ENCODE results near the gene TGFBR3. TPM values are rescaled to one million over a fixed set of nuclear protein-coding genes. Genes with fewer than 3 reads are reported as not detected.

The TGFBR3 gene
- total and polyA plus RNA-seq, 2 of the 13 experiments (the other 11 are each of a cell fraction or from before 2014, with no cell fraction given) = 76.5 to 195 TPM

DNA sequence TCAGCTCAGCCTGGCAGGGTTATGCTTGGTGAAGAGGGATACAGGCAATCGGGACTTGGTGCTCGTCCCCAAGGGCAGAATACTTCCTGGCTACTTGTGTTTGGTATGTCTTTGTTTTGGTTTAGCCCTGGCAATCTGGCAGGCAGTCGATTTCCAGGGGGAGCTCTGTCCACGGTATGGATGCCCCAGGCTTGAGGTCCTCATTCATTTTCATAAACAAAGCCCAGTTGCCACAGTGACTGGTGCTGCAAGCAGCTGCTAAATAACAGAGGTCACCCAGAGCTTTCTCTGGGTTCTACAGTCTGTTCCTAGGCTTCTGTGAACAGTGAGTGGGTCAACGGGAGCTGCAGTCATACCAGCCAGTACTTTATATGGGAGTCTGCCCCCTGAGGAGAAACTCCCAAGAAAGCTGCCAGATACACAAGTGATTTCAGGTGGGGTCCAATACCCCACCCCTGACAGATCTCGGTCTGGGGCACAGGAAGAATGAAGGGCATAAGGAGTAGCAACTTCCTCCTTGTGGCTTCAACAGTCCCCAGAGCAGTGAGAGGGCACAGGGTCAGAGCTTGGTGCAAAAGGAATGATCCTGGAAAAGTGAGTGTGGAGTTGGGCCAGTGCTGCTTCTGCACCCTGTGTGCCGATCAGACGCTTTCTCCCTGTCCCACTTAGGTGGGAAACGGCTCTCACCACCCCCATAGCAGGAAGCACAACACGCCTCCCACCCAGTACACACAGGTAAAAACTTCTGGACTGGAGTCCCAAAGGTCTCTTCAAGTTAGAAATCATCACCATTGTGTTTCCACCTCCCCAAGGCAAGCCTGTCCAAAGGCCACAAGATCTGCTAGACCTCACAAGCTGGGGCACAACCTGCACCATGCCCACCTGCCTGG lies 55.5 kb downstream of the TGFBR3 start (continued):
- TF ChIP-seq, protein P1, sequence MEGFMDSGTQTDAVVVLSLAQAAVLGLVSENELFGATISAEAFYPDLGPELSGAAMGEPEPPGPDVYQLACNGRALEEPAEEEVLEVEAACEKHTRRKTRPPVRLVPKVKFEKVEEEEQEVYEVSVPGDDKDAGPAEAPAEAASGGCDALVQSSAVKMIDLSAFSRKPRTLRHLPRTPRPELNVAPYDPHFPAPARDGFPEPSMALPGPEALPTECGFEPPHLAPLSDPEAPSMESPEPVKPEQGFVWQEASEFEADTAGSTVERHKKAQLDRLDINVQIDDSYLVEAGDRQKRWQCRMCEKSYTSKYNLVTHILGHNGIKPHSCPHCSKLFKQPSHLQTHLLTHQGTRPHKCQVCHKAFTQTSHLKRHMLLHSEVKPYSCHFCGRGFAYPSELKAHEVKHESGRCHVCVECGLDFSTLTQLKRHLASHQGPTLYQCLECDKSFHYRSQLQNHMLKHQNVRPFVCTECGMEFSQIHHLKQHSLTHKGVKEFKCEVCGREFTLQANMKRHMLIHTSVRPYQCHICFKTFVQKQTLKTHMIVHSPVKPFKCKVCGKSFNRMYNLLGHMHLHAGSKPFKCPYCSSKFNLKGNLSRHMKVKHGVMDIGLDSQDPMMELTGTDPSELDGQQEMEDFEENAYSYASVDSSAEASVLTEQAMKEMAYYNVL (CRISPR knock-in tag; IDR thresholded peaks at IDR 0.05; ENCODE audit: borderline replicate concordance) = peak; percentile 38; the same call in 1 of the 2 replicates
- TF ChIP-seq, protein P2, sequence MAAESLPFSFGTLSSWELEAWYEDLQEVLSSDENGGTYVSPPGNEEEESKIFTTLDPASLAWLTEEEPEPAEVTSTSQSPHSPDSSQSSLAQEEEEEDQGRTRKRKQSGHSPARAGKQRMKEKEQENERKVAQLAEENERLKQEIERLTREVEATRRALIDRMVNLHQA (CRISPR knock-in tag; IDR thresholded peaks at IDR 0.05) = no peak
- peak; percentile 47 to 77; a peak in 3 of 4 replicates for TF ChIP-seq EP300 (IDR thresholded peaks at IDR 0.05; ENCODE audit: low read depth in 2 of 2, low read length in 2 of 2)
- TF ChIP-seq EP300 (CRISPR knock-in tag; IDR thresholded peaks at IDR 0.05; ENCODE audit: borderline replicate concordance) = no peak
- TF ChIP-seq YEATS2 (CRISPR knock-in tag; IDR thresholded peaks at IDR 0.05; ENCODE audit: borderline replicate concordance) = no peak
- no peak for TF ChIP-seq ZFP36L1 (CRISPR knock-in tag; IDR thresholded peaks at IDR 0.05)
- no peak for TF ChIP-seq ZNF329 (CRISPR knock-in tag; IDR thresholded peaks at IDR 0.05; ENCODE audit: low read depth)
- peak; percentile 10; the same call in 1 of the 2 replicates for TF ChIP-seq FOXA3 (CRISPR knock-in tag; IDR thresholded peaks at IDR 0.05)
- TF ChIP-seq, protein P3, sequence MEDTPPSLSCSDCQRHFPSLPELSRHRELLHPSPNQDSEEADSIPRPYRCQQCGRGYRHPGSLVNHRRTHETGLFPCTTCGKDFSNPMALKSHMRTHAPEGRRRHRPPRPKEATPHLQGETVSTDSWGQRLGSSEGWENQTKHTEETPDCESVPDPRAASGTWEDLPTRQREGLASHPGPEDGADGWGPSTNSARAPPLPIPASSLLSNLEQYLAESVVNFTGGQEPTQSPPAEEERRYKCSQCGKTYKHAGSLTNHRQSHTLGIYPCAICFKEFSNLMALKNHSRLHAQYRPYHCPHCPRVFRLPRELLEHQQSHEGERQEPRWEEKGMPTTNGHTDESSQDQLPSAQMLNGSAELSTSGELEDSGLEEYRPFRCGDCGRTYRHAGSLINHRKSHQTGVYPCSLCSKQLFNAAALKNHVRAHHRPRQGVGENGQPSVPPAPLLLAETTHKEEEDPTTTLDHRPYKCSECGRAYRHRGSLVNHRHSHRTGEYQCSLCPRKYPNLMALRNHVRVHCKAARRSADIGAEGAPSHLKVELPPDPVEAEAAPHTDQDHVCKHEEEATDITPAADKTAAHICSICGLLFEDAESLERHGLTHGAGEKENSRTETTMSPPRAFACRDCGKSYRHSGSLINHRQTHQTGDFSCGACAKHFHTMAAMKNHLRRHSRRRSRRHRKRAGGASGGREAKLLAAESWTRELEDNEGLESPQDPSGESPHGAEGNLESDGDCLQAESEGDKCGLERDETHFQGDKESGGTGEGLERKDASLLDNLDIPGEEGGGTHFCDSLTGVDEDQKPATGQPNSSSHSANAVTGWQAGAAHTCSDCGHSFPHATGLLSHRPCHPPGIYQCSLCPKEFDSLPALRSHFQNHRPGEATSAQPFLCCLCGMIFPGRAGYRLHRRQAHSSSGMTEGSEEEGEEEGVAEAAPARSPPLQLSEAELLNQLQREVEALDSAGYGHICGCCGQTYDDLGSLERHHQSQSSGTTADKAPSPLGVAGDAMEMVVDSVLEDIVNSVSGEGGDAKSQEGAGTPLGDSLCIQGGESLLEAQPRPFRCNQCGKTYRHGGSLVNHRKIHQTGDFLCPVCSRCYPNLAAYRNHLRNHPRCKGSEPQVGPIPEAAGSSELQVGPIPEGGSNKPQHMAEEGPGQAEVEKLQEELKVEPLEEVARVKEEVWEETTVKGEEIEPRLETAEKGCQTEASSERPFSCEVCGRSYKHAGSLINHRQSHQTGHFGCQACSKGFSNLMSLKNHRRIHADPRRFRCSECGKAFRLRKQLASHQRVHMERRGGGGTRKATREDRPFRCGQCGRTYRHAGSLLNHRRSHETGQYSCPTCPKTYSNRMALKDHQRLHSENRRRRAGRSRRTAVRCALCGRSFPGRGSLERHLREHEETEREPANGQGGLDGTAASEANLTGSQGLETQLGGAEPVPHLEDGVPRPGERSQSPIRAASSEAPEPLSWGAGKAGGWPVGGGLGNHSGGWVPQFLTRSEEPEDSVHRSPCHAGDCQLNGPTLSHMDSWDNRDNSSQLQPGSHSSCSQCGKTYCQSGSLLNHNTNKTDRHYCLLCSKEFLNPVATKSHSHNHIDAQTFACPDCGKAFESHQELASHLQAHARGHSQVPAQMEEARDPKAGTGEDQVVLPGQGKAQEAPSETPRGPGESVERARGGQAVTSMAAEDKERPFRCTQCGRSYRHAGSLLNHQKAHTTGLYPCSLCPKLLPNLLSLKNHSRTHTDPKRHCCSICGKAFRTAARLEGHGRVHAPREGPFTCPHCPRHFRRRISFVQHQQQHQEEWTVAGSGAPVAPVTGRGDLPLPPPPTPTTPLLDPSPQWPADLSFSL (CRISPR knock-in tag; IDR thresholded peaks at IDR 0.05) = peak; percentile 32; the same call in 1 of the 2 replicates
- TF ChIP-seq, protein P4, sequence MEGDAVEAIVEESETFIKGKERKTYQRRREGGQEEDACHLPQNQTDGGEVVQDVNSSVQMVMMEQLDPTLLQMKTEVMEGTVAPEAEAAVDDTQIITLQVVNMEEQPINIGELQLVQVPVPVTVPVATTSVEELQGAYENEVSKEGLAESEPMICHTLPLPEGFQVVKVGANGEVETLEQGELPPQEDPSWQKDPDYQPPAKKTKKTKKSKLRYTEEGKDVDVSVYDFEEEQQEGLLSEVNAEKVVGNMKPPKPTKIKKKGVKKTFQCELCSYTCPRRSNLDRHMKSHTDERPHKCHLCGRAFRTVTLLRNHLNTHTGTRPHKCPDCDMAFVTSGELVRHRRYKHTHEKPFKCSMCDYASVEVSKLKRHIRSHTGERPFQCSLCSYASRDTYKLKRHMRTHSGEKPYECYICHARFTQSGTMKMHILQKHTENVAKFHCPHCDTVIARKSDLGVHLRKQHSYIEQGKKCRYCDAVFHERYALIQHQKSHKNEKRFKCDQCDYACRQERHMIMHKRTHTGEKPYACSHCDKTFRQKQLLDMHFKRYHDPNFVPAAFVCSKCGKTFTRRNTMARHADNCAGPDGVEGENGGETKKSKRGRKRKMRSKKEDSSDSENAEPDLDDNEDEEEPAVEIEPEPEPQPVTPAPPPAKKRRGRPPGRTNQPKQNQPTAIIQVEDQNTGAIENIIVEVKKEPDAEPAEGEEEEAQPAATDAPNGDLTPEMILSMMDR (CRISPR knock-in tag; IDR thresholded peaks at IDR 0.05) = peak; percentile 45
- no peak for TF ChIP-seq CBX1 (IDR thresholded peaks at IDR 0.05; ENCODE audit: low read depth)
- TF ChIP-seq HNRNPL (IDR thresholded peaks at IDR 0.05; ENCODE audit: low read depth, low read length) = no peak
- peak; percentile 23; the same call in 1 of the 2 replicates for TF ChIP-seq NCOR1 (IDR thresholded peaks at IDR 0.05; ENCODE audit: borderline replicate concordance, low read length)
- TF ChIP-seq RFX1 (IDR thresholded peaks at IDR 0.05) = peak; percentile 81
- peak; percentile 32; the same call in 1 of the 2 replicates for TF ChIP-seq SAP130 (CRISPR knock-in tag; IDR thresholded peaks at IDR 0.05; ENCODE audit: low read depth)
- peak; percentile 64 for TF ChIP-seq SALL1 (CRISPR knock-in tag; IDR thresholded peaks at IDR 0.05)
- TF ChIP-seq, protein P5, sequence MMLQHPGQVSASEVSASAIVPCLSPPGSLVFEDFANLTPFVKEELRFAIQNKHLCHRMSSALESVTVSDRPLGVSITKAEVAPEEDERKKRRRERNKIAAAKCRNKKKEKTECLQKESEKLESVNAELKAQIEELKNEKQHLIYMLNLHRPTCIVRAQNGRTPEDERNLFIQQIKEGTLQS (CRISPR knock-in tag; IDR thresholded peaks at IDR 0.05) = no peak
- peak; percentile 57; the same call in 1 of the 2 replicates for TF ChIP-seq PHF21A (CRISPR knock-in tag; IDR thresholded peaks at IDR 0.05)
